LoVo (cell line): ENCODE results near the gene CALCR.
"Not testable (repeated sequence)": the region's sequence is repeated elsewhere in the genome, so short reads cannot be mapped to it uniquely, and the experiment has no call there.

Experiments used
- DNase-seq: peaks from one replicate; pipeline ENCODE4 v3.0.0-alpha.2; 2016; ENCODE audit warnings: low spot score

Gene CALCR

GRCh38 chr7:93559639-93560491 lies 14.7 kb downstream of the CALCR start:
- DNase-seq = no peak

- no peak for DNase-seq
Observed at GRCh38 chr7:93558705-93559614, 15.6 kb downstream of the CALCR start.

GRCh38 chr7:93551931-93552330 lies 22.6 kb downstream of the CALCR start:
- DNase-seq = no peak

GRCh38 chr7:93551063-93551895 lies 23.2 kb downstream of the CALCR start:
- peak; percentile 49 for DNase-seq

GRCh38 chr7:93547716-93548115 lies 26.8 kb downstream of the CALCR start:
- no peak for DNase-seq

GRCh38 chr7:93544691-93545090 lies 29.8 kb downstream of the CALCR start:
- DNase-seq = no peak

- DNase-seq = no peak
Observed at GRCh38 chr7:93538061-93538460, 36.5 kb downstream of the CALCR start.

- no peak for DNase-seq
Observed at GRCh38 chr7:93535616-93536015, 38.9 kb downstream of the CALCR start.

GRCh38 chr7:93530701-93531100 lies 43.8 kb downstream of the CALCR start:
- DNase-seq = no peak

- no peak for DNase-seq
Observed at GRCh38 chr7:93516834-93517233, 57.7 kb downstream of the CALCR start.

- no peak for DNase-seq
Observed at GRCh38 chr7:93515144-93515543, 59.4 kb downstream of the CALCR start.

GRCh38 chr7:93509303-93509702 lies 65.2 kb downstream of the CALCR start:
- no peak for DNase-seq

- DNase-seq = no peak
Observed at GRCh38 chr7:93503088-93503487, 71.4 kb downstream of the CALCR start.

- DNase-seq = not testable (repeated sequence)
Observed at GRCh38 chr7:93491860-93492259, 82.7 kb downstream of the CALCR start.

GRCh38 chr7:93476491-93477344 lies 97.8 kb downstream of the CALCR start:
- no peak for DNase-seq

- DNase-seq = no peak
Observed at GRCh38 chr7:93475811-93476210, 98.7 kb downstream of the CALCR start.

GRCh38 chr7:93471456-93471855 lies 103.1 kb downstream of the CALCR start:
- no peak for DNase-seq

GRCh38 chr7:93463764-93464163 lies 110.8 kb downstream of the CALCR start:
- DNase-seq = no peak

- no peak for DNase-seq
Observed at GRCh38 chr7:93461350-93461749, 113.2 kb downstream of the CALCR start.

GRCh38 chr7:93453262-93453661 lies 121.3 kb downstream of the CALCR start:
- DNase-seq = peak; percentile 22

GRCh38 chr7:93448176-93448575 lies 126.3 kb downstream of the CALCR start:
- DNase-seq = no peak
